HG03521 (cell line): ENCODE measurements around the gene BCAS3.

Experiments
- ATAC-seq: cut with Tn5 transposase; IDR thresholded peaks from one replicate; pipeline ENCODE4 v1.9.1; 2021; ENCODE audit warnings: mild to moderate bottlenecking, moderate library complexity; ENCODE audit not compliant: unreplicated experiment

The BCAS3 gene

DNA sequence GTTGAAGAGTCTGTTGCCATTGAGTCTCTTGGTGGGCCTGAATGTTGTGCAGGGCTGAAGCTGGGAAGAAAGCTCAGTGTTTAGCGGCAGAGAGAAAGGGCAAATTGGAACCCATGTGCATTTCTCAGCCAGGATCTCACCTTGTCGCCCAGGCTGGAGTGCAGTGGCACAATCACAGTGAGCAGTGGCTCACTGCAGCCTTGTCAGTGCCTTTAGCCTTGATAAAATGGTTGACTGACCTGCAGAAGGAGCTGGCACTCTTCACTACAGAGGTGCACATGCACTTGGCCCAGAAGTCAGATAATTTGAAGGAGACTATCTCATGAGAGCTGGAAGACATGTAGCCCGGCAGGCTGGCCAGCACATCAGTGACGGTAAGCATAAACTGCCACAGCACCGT is 597.7 kb downstream of the BCAS3 start:
- no peak for ATAC-seq

DNA sequence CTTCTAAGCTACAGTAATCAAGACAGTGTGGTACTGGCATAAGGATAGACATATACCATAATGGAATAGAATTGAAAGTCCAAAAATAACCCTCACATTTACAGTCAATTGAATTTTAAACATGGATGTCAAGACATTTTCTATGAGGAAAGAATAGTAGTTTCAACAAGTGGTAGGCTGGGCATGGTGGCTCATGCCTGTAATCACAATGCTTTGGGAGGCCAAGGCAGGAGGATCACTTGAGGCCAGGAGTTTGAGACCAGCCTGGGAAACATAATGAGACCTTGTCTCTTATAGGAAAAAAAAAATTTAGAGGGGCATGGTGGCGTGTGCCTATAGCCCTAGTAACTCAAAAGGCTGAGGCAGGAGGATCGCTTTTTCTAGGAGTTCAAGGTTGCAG is 599.2 kb downstream of the BCAS3 start:
- no peak for ATAC-seq

DNA sequence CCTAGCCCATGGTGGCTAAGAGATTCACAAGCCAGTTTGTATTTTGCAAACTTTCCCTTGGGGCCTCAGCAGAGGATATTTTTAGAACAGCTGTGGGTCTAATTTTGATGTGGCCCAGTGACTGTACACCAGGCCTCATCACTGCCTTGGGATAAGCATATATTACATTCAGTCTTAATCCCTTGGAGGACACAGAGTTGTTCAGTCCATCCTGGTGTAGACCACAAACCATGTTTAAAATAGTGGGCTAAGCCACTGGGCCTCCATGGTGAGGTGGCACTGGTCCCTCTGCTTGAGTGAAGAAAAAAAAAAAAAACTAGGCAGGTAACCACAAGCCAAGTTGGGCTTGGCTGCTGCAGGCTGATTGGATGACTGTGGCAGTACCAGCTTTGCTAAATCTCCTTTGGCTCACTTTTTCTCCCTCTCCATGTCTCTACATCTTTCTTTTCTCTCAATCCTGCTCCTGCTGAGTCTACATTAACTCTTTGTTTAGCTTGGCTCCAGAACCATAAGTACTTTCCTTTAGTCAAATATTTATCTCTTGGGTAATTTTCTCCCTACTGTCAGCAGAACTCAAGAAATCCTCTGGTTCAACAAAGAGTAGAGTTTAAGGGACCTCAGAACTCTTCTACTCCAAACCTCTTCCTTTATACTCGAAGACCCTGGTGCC is 602.0 kb downstream of the BCAS3 start:
- no peak for ATAC-seq

DNA sequence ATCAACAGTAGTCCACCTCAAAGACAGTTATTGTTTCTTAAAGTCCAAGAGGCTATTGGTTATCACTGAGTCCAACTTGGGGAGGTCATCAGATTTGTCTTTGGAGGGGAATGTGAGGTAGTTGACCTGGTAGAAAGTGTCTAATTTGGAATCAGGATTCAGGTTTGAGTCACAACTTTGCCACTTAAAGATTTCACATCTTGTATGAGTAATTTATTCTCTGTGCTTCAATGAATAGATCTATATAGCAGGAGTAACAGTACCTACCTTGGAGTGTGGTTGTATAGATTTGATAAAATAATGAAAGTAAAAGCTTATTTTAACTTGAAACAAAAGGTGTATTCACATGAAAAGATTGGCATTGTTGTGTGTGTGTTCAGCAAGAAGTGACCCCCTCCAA is 602.7 kb downstream of the BCAS3 start:
- no peak for ATAC-seq

DNA sequence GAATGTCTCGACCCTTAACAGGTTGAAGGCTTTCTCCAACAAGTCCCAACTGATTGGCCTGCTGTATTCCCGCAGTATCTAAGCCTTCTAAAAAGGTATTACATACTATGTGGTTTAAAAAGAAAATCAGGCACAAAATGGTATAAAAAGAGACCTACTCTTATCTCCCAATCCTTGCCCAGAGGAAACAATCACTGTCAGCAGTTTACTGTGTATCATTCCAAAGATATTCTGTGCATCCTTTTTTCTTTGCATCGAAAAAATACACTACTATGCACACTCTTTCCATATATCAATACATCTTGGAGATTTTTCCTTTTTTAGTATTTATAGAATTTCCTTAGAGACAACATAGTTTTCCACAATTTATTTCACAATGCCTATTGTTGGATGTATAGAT is 603.2 kb downstream of the BCAS3 start:
- no peak for ATAC-seq

DNA sequence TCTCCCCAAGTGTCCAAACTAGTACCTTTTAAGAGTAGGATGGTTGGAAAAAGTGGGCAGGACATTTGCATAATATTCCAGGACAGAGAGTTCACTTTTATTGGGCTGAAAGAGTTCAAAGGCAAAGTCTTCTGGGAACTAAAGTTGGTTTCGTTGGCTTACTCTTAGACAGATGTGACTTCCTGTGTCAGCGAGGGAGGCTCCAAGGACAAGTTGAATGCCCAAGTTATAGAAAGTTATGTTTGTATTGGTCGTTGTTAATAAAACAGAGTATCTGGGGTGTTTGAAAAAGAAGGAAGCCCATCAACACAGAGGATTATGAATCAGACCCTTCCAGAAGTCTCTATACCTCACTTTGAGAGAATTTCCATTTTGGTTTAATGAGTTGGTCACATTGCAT is 604.7 kb downstream of the BCAS3 start:
- no peak for ATAC-seq

DNA sequence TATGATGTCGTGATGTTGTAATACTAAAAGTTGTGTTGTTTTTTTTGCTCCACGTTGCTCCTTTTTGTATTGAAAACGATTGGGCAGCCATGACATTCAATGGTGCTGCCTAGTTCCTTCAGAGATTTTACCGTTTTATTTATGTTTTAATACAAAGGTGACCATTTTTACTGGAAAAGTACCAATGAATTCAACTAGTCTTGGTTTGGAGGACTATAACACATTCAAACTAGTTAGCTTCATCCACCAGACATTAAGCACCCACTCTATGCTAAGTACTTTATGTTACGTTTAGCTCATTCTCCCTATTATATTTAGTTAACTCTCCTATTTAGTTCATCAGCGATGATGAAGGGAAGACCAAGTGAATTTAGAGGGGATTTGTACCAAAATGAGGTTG is 605.4 kb downstream of the BCAS3 start:
- no peak for ATAC-seq

DNA sequence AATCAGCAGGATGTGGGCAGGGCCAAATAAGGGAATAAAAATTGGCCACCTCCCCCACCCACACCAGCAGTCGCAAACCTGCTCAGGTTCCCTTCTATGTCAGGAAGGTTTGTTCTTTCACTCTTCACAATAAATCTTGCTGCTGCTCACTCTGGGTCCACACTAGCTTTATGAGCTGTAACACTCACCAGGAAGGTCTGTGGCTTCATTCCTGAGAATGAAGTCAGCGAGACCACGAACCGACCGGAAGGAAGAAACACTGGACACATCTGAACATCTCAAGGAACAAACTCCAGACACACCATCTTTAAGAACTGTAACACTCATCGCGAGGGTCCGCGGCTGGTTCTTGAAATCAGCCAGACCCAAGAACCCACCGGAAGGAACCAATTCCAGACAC is 606.5 kb downstream of the BCAS3 start:
- ATAC-seq: no peak

DNA sequence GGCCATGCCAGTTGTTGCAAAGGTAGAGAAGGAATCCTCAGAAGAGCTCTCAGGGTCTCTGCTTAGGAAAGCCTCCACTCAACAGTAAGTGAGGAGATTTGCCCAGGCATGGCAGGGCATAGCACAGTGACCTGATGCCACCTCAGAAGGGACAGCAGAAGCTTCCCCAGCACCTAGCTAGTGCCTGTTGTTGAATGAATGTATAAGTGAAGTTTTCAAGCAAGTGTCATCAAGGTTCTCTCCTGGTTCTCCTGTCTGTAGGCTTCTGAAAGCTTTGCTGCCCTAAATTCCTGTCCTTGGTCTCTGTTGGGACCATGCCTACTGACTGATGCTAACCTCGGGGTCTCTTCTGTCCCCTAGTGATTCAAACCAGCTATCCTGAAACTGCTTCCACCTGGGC is 607.1 kb downstream of the BCAS3 start:
- ATAC-seq: no peak

DNA sequence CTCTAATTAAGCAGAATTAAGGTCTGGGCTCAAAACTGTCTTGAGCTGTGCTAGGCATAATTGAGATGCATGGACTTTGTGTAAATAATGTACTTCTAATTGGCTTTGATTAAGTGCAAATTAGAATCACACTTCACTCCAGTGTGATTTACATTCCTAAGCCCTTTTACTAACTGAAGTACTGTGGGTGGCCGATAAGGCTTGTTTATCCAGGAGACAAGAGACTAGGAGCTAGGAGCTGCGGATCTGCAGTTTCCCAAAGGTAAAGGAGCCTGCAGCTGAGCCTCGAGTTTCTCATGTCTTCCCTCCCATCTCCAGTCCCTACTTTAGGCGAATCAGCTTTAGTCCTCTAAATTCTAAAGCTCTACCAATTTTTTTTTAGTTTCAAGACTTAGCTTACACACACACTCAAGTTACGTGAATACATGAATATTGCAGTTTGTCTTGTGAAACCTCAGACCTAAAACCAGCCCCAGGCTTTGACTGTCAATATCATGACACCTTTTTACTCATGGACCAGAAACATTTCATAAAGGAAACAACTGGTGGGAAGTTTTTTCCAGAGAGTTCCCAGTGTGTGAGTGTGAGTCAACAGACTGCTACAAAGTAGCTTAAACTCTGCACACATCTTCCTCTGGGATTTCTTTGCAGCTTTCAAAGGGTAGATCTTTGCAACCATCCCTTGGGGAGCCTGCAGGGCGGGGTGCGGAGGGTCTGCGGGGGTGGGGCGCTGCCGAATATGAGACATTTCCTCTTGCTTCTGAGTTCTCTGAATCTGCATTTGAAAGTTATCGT is 608.1 kb downstream of the BCAS3 start:
- ATAC-seq: no peak

DNA sequence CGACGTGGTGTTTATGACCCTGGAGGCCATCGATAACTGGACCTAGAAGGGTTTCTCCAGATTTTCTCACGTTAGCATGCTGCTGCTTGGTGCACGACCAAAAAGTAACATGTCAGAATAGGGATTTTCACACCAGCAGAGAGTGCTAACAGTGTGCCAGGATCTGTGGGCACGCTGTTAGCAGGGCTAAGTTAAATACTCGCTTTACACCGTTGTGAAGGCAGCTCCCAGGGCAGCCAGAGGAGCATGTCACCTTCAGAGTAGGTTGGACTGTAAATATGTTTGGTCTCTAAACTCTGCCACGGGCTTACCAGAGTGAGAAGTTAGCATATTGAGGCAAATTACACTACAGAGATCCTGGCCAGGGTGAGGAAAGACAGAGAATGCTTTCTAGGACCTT is 608.8 kb downstream of the BCAS3 start:
- ATAC-seq: no peak

DNA sequence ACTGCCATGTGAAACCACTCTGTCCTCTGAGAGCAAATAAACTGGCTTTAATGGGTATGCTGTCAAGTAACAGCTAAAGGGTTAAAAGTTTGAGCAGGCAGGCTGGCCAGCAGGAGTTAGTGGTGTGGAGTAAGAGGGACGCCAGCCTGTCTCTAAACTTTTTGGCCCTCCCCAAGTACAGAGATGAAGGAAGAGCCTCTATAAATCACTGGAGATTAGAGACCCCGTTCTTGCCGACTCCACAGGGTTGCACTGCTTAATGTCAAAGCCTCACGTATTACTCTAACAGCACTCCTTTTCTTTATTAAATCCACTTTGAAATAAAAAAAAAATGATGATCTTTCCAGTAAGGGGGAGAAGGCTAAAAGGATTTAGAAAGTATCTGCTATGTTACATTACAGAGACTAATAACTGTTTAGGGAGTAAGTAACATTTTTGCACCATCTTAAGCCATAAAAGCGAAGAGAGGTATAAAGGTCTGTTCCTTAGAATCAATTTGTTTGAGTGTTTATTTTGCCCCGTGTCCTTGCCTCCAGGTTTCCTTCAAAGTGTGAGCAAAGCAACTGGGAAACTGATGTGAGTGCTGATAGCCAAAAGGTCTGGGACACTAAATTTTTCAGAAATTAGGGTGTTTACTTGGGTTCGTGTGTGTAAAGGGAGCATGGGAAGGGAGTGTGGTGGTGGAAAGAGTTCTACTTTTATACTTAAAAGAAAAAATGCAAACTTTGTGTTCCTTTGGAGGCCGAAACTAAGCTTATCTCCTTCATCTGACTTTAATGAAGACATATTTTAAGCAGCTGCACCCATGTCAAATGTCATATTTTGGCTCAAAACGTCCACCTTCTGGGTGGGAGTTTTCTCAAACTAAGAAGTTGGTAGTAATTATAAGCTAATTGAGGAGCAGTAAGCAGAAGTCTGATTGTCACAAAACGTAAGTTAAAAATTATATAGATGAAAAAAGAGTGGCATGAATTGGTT is 612.0 kb downstream of the BCAS3 start:
- no peak for ATAC-seq

DNA sequence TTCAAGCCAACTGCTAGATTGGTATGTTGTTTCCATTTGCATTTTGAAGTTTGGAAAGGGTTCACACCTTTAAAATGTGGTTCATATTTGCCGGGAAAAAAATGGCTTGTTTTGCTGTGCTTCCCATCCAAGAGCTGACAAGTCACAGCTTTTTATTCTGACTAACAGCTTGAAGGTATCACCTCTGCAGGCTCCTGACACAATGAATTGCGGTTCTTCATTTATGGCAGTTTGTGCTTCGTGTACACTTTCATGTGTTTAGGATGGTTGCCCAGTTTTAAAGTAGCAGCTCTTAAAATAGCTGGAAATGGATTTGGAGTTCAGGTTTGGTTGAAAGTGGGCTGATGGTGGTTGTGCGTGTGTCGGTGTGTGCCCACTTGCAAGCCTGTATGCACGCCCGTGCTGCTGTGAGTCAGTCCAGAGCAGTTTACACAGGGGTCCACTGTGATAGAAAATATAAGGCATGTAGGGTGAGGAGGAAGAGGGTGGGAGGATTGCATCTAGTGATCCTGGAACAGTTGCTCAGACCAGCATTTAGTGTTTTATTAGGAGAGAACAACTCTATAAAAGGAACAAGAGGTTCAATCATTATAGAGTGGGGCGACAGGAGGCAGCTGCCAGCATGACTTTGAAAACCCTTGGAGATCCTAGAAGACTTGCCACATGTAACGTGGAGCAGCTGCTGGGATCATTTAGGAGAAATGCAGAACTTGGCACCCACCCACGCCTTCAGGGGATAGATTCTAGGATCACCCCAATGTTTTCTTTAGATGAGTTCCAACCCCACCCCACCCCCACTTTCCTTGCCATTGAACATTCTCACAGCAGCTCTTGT is 614.0 kb downstream of the BCAS3 start:
- no peak for ATAC-seq

DNA sequence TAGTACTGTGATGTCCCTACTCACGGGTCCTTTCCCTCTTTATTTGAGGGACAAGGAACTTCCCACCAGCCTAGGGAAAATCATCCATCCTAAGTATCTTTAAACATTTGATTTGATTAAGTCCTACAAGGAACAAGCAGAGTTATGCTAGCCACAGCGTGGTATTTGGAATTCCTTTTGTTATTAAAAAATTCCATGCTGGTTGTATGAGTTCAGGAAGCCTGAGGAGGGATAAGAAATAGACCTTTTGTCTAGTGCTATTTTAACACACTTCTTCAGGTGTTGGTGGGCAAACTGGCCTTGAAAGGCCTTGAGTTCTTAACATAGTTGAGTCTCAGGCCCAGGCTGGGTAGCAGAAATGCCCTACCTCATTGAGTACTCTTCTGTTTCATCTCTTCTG is 616.6 kb downstream of the BCAS3 start:
- no peak for ATAC-seq

DNA sequence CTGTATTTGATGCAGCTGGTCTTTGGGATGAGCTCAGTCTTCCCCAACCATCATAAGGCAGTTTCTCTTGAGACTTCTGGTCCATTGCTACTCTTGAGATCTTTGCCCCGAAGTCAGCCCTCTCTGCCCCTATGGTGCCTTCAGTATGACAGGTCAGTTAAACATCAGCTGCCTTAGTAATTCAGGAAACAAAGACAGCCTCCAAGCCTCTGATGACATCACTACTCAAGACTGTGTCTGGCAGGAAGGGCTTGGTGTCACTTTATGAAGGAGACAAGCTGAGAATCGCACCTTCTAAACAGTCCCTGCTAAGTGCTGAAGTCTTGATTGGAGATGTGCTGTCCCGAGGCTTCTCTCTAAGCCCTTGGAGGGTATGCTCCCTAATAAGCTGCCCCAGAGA is 617.1 kb downstream of the BCAS3 start:
- no peak for ATAC-seq

DNA sequence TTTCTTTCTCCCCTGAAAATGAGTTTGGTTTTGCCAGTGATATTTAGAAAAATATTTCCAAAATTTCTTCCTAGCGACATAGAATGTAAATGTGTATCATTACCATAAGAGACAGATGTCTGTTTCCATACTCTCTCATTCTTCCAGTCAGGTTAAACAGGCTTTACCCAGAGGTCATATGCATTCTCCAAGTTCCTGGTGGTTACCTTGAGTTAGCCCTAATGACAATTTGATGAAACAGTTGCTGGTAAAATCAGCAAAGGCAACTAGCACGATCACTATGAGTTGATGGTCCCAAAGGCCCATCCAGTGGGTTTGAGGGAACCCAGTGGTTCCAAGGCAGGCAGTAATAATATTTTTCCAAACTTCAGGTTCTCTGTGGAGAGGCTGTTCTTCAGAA is 618.4 kb downstream of the BCAS3 start:
- no peak for ATAC-seq

DNA sequence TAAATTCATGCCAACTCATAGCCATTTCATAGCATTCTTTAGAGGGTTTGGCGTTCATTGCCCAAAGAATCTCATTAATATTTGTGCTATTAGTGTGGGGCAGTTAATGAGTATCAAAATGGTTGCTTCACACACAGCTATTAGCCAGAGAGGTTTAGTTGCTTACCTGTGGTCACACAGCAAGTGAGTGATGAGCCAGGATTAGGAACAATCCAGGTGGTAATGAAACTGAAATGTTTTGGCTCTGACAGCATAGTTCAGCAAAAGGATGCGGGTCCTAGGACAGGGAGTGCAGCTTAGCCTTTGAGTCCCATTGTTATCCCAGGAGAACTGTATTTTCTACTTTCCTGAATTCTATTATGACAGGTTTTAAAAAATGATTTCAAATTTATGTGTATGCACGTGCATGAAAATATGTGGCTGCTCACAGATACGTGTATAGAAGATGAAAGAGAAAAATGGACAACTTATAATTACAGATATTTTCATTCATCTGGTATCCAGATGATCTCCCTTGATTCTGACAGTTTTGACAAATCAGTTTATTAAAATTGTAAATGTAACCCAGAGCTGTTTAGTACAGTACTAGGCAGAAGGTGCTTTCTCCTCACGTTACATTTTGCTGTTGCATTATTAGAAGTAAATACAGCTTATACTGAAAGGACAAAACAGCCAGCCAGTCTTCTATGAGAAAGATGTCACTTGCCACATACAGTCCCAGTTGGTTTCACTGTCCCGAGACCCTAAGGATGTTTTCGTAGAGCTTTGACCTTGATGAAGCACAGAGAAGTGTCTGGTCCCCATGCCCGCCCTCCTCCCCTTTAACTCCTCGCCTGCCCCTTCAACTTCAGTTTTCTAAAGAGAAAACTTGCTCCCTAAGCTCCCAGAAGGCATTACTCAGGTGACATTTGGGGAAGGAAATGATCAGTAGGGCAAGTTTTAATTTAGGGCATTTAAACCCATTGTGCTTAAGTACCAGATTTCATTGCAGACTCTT is 622.2 kb downstream of the BCAS3 start:
- ATAC-seq: no peak

DNA sequence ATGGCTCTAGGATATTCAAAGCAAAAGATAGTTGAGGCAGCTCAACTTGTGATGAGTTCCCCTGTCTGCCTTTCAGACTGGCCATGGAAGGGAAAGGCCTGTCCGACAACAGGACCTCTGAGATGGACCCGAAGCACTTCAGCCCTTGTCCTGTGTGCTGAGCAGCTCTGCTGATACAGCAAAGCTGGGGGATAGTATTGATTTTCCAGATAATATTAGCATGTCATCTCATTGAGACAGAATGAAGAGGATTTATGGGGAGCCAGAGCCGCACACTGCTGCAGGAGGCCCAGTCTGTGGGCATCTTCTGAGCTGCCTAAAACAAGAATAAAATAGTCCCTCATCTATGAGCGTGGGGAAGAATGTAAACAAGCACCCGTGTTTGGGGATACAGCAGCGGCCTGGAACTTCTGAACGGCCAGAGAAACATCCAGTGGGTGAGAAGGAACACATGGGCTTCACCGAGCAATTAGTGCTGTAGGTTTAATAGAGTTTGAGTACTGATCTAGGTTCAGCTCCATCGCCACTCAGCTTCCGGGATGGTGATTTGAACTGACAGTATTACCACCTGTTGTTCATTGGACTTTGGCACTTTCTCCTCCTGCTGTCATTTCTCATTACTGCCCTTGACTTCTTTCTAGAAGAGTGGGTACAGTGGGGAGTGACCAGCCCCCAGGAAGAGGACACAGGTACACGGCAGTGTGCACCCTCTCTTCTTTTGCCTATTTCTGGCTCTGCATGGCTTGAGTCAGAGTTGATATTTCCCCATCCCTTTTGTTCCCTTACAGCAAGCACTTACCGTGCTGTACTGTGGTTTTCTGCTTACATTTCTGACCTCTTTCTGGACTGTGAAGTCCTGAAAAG is 625.5 kb downstream of the BCAS3 start:
- ATAC-seq: no peak

DNA sequence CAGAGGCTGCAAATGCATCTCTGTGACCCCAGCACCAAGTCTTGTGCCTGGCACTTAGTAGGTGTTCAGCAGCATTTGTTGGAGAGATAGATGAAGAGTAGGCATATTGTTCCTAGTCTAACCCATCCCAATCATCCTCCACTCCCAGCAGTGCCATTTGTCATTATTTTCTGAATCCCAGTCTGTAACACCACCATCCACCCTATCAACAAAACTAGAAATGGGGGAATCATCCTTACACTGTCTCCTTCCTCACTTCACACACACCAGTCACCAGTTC is 626.1 kb downstream of the BCAS3 start:
- no peak for ATAC-seq
